B cell (primary cell): ENCODE results near the gene NRGN. TPM values are rescaled to one million over a fixed set of nuclear protein-coding genes. Genes with fewer than 3 reads are reported as not detected.

ENCODE experiments used
- ATAC-seq: fragments of 200-7000 bp; cut with Tn5 transposase; one replicate; pipeline ENCODE4 v1.10.0; 2021; ENCODE audit warnings: low read depth, mild to moderate bottlenecking, moderate number of reproducible peaks, moderate library complexity
- CTCF ChIA-PET: fragments of 350-600 bp; sonication (Branson Sonifier 250); formaldehyde crosslinking; loops from one replicate; lab custom pipeline; 2021; ENCODE audit warnings: antibody characterized with exemption, inconsistent platforms; lab: Charles Lee
- POLR2A ChIA-PET: fragments of 350-600 bp; sonication (Branson Sonifier 250); formaldehyde crosslinking; loops from one replicate; lab custom pipeline; 2021; ENCODE audit warnings: antibody characterized with exemption; lab: Charles Lee
- DNase-seq: peaks from one replicate; pipeline ENCODE4 v3.0.0; 2013
- H2AFZ ChIP-seq: 2 replicates; pipeline ENCODE4 v1.6.1; 2012; ENCODE audit warnings: mild to moderate bottlenecking, low read depth, low read length; ENCODE audit not compliant: insufficient read depth, poor library complexity, severe bottlenecking
- H3K27ac ChIP-seq, 2 donors: 1 replicate in 1 of 2; 2 replicates in 1 of 2; pipeline ENCODE4 v1.5.1; 2012 to 2013; ENCODE audit warnings: low read length in 2 of 2, mild to moderate bottlenecking in 2 of 2, moderate library complexity in 1 of 2
- H3K27me3 ChIP-seq, 4 experiments: fragments of 200-600 bp in 1 of 4; sonication (generic) in 1 of 4; replicated peaks in 1 of 4; 1 replicate in 2 of 4; 2 replicates in 2 of 4; pipeline versions ENCODE4 v1.6.1 to v1.7.0; 2013 to 2016; ENCODE audit warnings: low read length in 3 of 4, mild to moderate bottlenecking in 2 of 4, mixed read lengths in 1 of 4, moderate library complexity in 1 of 4; ENCODE audit not compliant: insufficient read depth in 4 of 4, control insufficient read depth in 3 of 4; ENCODE audit errors: control extremely low read depth in 1 of 4
- H3K36me3 ChIP-seq, 2 experiments: replicated peaks in 1 of 2; 1 replicate in 1 of 2; 2 replicates in 1 of 2; pipeline versions ENCODE4 v1.6.1 to v1.7.1; 2013; ENCODE audit warnings: low read length in 1 of 2; ENCODE audit not compliant: insufficient read depth in 2 of 2, control insufficient read depth in 1 of 2; ENCODE audit errors: control extremely low read depth in 1 of 2, extremely low read depth in 1 of 2
- H3K4me1 ChIP-seq, 2 donors: fragments of 200-600 bp in 1 of 2; sonication (generic) in 1 of 2; 1 replicate in 1 of 2; 2 replicates in 1 of 2; pipeline versions ENCODE4 v1.5.1 to v1.6.1; 2013 to 2017; ENCODE audit warnings: low read length in 2 of 2; ENCODE audit not compliant: control insufficient read depth in 2 of 2, insufficient read depth in 2 of 2
- H3K4me2 ChIP-seq: replicated peaks from 2 replicates; pipeline ENCODE3; 2012; ENCODE audit warnings: mild to moderate bottlenecking, low read depth, low read length; ENCODE audit not compliant: poor library complexity, severe bottlenecking
- H3K4me3 ChIP-seq, 5 experiments: fragments of 200-600 bp in 1 of 5; sonication (generic) in 1 of 5; 1 replicate in 3 of 5; 2 replicates in 2 of 5; pipeline versions ENCODE4 v1.5.1 to v1.7.0; 2011 to 2016; ENCODE audit warnings: low read length in 4 of 5, mild to moderate bottlenecking in 4 of 5, low read depth in 2 of 5, control low read depth in 1 of 5, moderate library complexity in 1 of 5; ENCODE audit not compliant: insufficient read depth in 1 of 5; ENCODE audit errors: control extremely low read depth in 1 of 5, extremely low read depth in 1 of 5
- H3K79me2 ChIP-seq: fragments of 200-600 bp; sonication (generic); one replicate; pipeline ENCODE4 v1.6.0; 2016; ENCODE audit warnings: low read length; ENCODE audit not compliant: control insufficient read depth, insufficient read depth
- H3K9ac ChIP-seq: fragments of 200-600 bp; sonication (generic); 2 replicates; pipeline ENCODE4 v1.6.1; 2017; ENCODE audit warnings: mild to moderate bottlenecking, low read length, moderate library complexity
- H3K9me3 ChIP-seq, 3 donors: one replicate each; pipeline versions ENCODE4 v1.6.1 to v1.7.1; 2013; ENCODE audit warnings: low read length in 2 of 3; ENCODE audit not compliant: control insufficient read depth in 2 of 3, insufficient read depth in 1 of 3; ENCODE audit errors: control extremely low read depth in 1 of 3
- H4K20me1 ChIP-seq: 2 replicates; pipeline ENCODE4 v1.6.0; 2012; ENCODE audit warnings: mild to moderate bottlenecking, low read length; ENCODE audit not compliant: insufficient read depth, control insufficient read depth, poor library complexity, severe bottlenecking
- H3K27ac Mint-ChIP-seq: one replicate; pipeline ENCODE4 v1.8.0; 2021; ENCODE audit warnings: mixed read lengths
- H3K27me3 Mint-ChIP-seq: one replicate; pipeline ENCODE4 v1.8.0; 2021; ENCODE audit warnings: mixed read lengths
- H3K4me1 Mint-ChIP-seq: one replicate; pipeline ENCODE4 v1.8.0; 2021; ENCODE audit warnings: mixed read lengths
- H3K4me3 Mint-ChIP-seq: one replicate; pipeline ENCODE4 v1.8.0; 2021; ENCODE audit warnings: mixed read lengths
- H3K9me3 Mint-ChIP-seq: one replicate; pipeline ENCODE4 v1.8.0; 2022; ENCODE audit warnings: mixed read lengths; ENCODE audit not compliant: insufficient read depth
- EZH2 ChIP-seq: IDR thresholded peaks from 2 replicates; pipeline ENCODE4 v1.6.1; 2012; ENCODE audit warnings: borderline replicate concordance, low read depth, mild to moderate bottlenecking, moderate library complexity, low read length; ENCODE audit not compliant: insufficient read depth, poor library complexity, severe bottlenecking
- WGBS: methylation state at CpG from one replicate; pipeline ENCODE4 v1.1.5; 2013; ENCODE audit warnings: missing lambda C conversion rate; ENCODE audit not compliant: insufficient coverage; 5-methylcytosine and 5-hydroxymethylcytosine counted together
- intact Hi-C: fragments of 100-400 bp; cut with micrococcal nuclease; formaldehyde crosslinking; loops from one replicate; pipeline ENCODE4 v1.10.0; 2022
- polyA plus RNA-seq: library from polyadenylated mRNA; depleted of rRNA; stranded (reverse); fragments of >200 nt; gene quantifications from 2 replicates; pipeline ENCODE4 v1.2.3, GENCODE V29; 2012
- total RNA-seq, 2 donors: library from RNA; stranded (reverse); fragments of 120-200 nt in 1 of 2; gene quantifications; 1 replicate in 1 of 2; 2 replicates in 1 of 2; pipeline versions ENCODE4 v1.2.3 to v1.2.4, GENCODE V29; 2013 to 2022
- TF ChIP-seq, protein P1 (sequence below): fragments of 200-600 bp; IDR thresholded peaks from one replicate; pipeline ENCODE4 v1.8.0; 2022; ENCODE audit warnings: antibody characterized with exemption, mild to moderate bottlenecking

NRGN gene
- total and polyA plus RNA-seq, 2 donors (not counting 1 experiment from before 2014, with no cell fraction given), result 3.1 TPM; not detected in 1

DNA sequence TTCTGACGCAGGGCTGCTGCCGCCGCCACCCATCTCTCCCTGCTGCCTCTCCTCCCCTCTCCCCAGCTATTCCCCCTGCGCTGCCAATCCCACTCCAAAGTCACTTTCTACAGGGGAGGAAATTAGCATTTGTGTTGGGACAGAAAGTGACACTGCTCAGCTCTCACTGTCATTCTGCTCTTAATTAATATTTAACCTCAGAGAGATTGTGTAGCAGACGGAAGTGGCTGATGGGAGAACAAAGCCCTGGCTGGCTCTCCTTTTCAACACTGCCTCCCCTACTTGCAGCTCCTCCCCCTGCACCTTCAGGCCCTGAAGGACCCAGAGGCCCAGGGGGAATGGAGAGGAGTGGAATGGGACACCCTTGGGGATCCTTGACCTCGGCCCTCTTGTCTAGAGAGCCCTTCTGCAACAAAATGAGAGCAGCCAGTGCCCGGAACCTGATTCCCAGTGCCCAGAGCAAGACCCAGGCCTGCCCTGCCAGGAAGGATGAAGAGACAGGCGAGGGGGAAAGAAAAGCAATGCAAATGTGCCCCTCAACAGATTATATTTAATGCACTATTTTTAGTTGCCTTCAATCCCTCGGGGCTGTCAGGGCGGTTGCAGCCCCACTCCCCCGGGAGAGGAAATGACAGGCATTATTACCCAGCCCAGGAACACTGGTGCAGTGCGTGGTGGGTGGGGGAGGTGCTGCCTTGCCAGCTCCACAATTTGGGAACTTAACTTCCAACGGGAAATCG is 14.6 kb upstream of the NRGN start:
- H3K4me1 Mint-ChIP-seq, result peaks cover 60% of the 10 kb centered on the region
- H3K36me3 ChIP-seq, result no peaks in the 10 kb centered on the region
- H3K9me3 ChIP-seq, result no peaks in the 10 kb centered on the region
- 4% methylated on average over 4 of the region's 14 CpGs for WGBS
- no peaks in the 10 kb centered on the region for H3K9me3 Mint-ChIP-seq
- intact Hi-C loops, result loop anchor here (5.0 kb wide), 1 partner anchor 53 kb away; the partner anchor contains the start of genes SIAE and SPA17
- TF ChIP-seq, protein P1, sequence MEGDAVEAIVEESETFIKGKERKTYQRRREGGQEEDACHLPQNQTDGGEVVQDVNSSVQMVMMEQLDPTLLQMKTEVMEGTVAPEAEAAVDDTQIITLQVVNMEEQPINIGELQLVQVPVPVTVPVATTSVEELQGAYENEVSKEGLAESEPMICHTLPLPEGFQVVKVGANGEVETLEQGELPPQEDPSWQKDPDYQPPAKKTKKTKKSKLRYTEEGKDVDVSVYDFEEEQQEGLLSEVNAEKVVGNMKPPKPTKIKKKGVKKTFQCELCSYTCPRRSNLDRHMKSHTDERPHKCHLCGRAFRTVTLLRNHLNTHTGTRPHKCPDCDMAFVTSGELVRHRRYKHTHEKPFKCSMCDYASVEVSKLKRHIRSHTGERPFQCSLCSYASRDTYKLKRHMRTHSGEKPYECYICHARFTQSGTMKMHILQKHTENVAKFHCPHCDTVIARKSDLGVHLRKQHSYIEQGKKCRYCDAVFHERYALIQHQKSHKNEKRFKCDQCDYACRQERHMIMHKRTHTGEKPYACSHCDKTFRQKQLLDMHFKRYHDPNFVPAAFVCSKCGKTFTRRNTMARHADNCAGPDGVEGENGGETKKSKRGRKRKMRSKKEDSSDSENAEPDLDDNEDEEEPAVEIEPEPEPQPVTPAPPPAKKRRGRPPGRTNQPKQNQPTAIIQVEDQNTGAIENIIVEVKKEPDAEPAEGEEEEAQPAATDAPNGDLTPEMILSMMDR, result no peak
- TF ChIP-seq EZH2, result no peak
- DNase-seq (peak; percentile 33), ATAC-seq (peak; percentile 85)
- H3K79me2 ChIP-seq, result no peaks in the 10 kb centered on the region
- H3K4me2 ChIP-seq, result peak overlapping the region; percentile 74
- no peaks in the 10 kb centered on the region for H4K20me1 ChIP-seq
- peaks cover 36 to 39% of the 10 kb centered on the region in 2 donors for H3K4me1 ChIP-seq
- H3K9ac ChIP-seq, result peak overlapping the region; percentile 41
- peak overlapping the region; percentile 44 for H2AFZ ChIP-seq
- POLR2A ChIA-PET, result interaction anchor here (0.6 kb wide), 1 partner anchor 1513 kb away, joined by 4 read pairs; no protein-coding TSS in a partner anchor
- peak overlapping the region; percentile 75 for H3K4me3 Mint-ChIP-seq
- CTCF ChIA-PET, result interaction anchor here (1.0 to 1.2 kb wide), 3 partner anchors 15 to 56 kb away, joined by 3 to 5 read pairs (median 5); partner anchors contain the start of genes NRGN and SIAE
- H3K27me3 ChIP-seq, result peaks cover 0 to 13% (median under 1%) of the 10 kb centered on the region in 4 experiments
- peak overlapping the region in 3 of 5 experiments; percentile 5 to 45 (median 25) for H3K4me3 ChIP-seq
- H3K27ac Mint-ChIP-seq, result no peak overlapping the region
- H3K27me3 Mint-ChIP-seq, result peaks cover 31% of the 10 kb centered on the region
- no peak overlapping the region for H3K27ac ChIP-seq

DNA sequence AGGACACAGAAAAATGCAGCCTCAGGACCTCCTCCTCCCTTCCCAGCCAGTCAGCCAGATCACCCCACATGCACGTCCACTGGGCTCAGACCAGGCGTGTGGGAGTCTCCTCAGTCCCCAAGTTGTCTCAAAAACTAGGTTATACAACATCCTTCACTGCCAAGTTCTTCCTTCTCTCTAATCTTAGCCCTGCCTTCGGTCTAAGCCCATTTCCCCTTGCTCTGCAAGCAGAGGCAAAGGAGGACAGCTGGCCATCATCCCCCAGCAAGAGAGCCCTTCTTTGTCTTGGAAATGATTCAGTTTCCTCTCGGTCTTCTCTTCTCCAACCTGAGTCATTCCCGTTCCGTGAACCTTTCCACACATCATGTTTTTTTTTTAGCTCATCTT is 14.0 kb upstream of the NRGN start:
- peaks cover 59% of the 10 kb centered on the region for H3K4me1 Mint-ChIP-seq
- H3K4me1 ChIP-seq, result peaks cover 36 to 39% of the 10 kb centered on the region in 2 donors
- H3K9me3 Mint-ChIP-seq, result no peaks in the 10 kb centered on the region
- H3K27ac ChIP-seq, result no peak overlapping the region
- peak overlapping the region; percentile 75 for H3K4me3 Mint-ChIP-seq
- H3K79me2 ChIP-seq, result no peaks in the 10 kb centered on the region
- H3K27me3 Mint-ChIP-seq, result peaks cover 27% of the 10 kb centered on the region
- 9% methylated on average over 6 of the region's 6 CpGs for WGBS
- DNase-seq (no peak), ATAC-seq (peak; percentile 32)
- H3K27ac Mint-ChIP-seq, result no peak overlapping the region
- POLR2A ChIA-PET, result interaction anchor here (0.6 kb wide), 1 partner anchor 1512 kb away, joined by 4 read pairs; no protein-coding TSS in a partner anchor
- peak overlapping the region; percentile 44 for H2AFZ ChIP-seq
- CTCF ChIA-PET, result interaction anchor here (0.6 kb wide), 1 partner anchor 30 kb away, joined by 3 read pairs; no protein-coding TSS in a partner anchor
- no peaks in the 10 kb centered on the region for H3K36me3 ChIP-seq
- intact Hi-C loops, result loop anchor here (5.0 kb wide), 1 partner anchor 53 kb away; the partner anchor contains the start of genes SIAE and SPA17
- H3K27me3 ChIP-seq, result peaks cover 0 to 13% (median 0%) of the 10 kb centered on the region in 4 experiments
- H3K4me2 ChIP-seq, result peak overlapping the region; percentile 74
- peak overlapping the region; percentile 41 for H3K9ac ChIP-seq
- TF ChIP-seq, protein P1, result no peak
- no peak for TF ChIP-seq EZH2
- H3K9me3 ChIP-seq, result no peaks in the 10 kb centered on the region
- H4K20me1 ChIP-seq, result no peaks in the 10 kb centered on the region
- peak overlapping the region in 3 of 5 experiments; percentile 5 to 45 (median 25) for H3K4me3 ChIP-seq
